ENCODE measurements around the gene LSS. TPM values are rescaled to one million over a fixed set of nuclear protein-coding genes. Genes with fewer than 3 reads are reported as not detected.

The LSS gene
- total and polyA plus RNA-seq, 4 donors, result 27.6 to 194 (median 89.3) TPM

- H3K9me3 ChIP-seq (ENCODE audit: control insufficient read depth in 4 of 4, low read length in 3 of 4), result no peaks in the 10 kb centered on the region
- H3K4me1 ChIP-seq (ENCODE audit: control insufficient read depth in 4 of 4, insufficient read depth in 4 of 4, low read length in 3 of 4), result no peaks in the 10 kb centered on the region
- H3K36me3 ChIP-seq (ENCODE audit: control insufficient read depth in 4 of 4, insufficient read depth in 3 of 4, low read depth in 1 of 4, low read length in 3 of 4), result peaks cover 10 to 48% (median 28%) of the 10 kb centered on the region in 4 donors
- DNase-seq (ENCODE audit: low spot score), result no peak
- H3K4me3 ChIP-seq (ENCODE audit: low read depth in 1 of 3, low read length in 3 of 3), result no peak overlapping the region
- TF ChIP-seq TAF1 (conservative IDR thresholded peaks at IDR 0.05) (no peak), ATF3 (IDR thresholded peaks at IDR 0.05) (no peak), ZBTB33 (IDR thresholded peaks at IDR 0.05) (no peak), RXRA (IDR thresholded peaks at IDR 0.05) (no peak), MAX (IDR thresholded peaks at IDR 0.05) (no peak), REST (IDR thresholded peaks at IDR 0.05) (no peak), HNF4A (conservative IDR thresholded peaks at IDR 0.05) (no peak), EGR1 (IDR thresholded peaks at IDR 0.05; ENCODE audit: low read depth in 2 of 2) (no peak), FOXA1 (IDR thresholded peaks at IDR 0.05) (no peak), NR2F2 (IDR thresholded peaks at IDR 0.05) (no peak), CTCF (IDR thresholded peaks at IDR 0.05; ENCODE audit: low read depth, low read length, missing input control) (no peak), GABPA (IDR thresholded peaks at IDR 0.05 in 1 of 2, conservative IDR thresholded peaks at IDR 0.05 in 1 of 2) (no peak), FOXA2 (IDR thresholded peaks at IDR 0.05) (no peak), RAD21 (IDR thresholded peaks at IDR 0.05) (no peak)
- no peak overlapping the region for H3K27ac ChIP-seq (ENCODE audit: low read depth in 1 of 2, low read length in 2 of 2)
- 97% methylated on average over 14 of the region's 14 CpGs for WGBS
- H3K27me3 ChIP-seq (ENCODE audit: control insufficient read depth in 4 of 4, insufficient read depth in 4 of 4, low read length in 3 of 4), result no peaks in the 10 kb centered on the region
- no peak overlapping the region for H3K9ac ChIP-seq (ENCODE audit: low read depth in 1 of 2, low read length in 2 of 2)
Observed at GRCh38 chr21:46189959-46190490, 38.5 kb downstream of the LSS start.
